GM10266 (cell line): ENCODE measurements around the gene UTP14A.

Experiments used
- DNase-seq: peaks from one replicate; pipeline ENCODE4 v3.0.0; 2012; ENCODE audit errors: extremely low spot score
- CTCF ChIP-seq: IDR thresholded peaks from 2 replicates; pipeline ENCODE4 v1.5.1; 2012; ENCODE audit warnings: mild to moderate bottlenecking, low read depth; ENCODE audit not compliant: control insufficient read depth, insufficient read depth; ENCODE audit errors: missing control alignments

Gene UTP14A

GRCh38 chrX:129953334-129953648 lies 47.3 kb downstream of the UTP14A start:
- DNase-seq = no peak
- no peak for TF ChIP-seq CTCF

- DNase-seq = no peak
- TF ChIP-seq CTCF = no peak
Observed at GRCh38 chrX:129953881-129954280, 47.9 kb downstream of the UTP14A start.

GRCh38 chrX:129954804-129955203 lies 48.8 kb downstream of the UTP14A start:
- no peak for DNase-seq
- TF ChIP-seq CTCF = no peak

GRCh38 chrX:129955682-129956081 lies 49.7 kb downstream of the UTP14A start:
- DNase-seq = no peak
- no peak for TF ChIP-seq CTCF

- DNase-seq = no peak
- no peak for TF ChIP-seq CTCF
Observed at GRCh38 chrX:129956145-129956544, 50.2 kb downstream of the UTP14A start.

- DNase-seq = no peak
- no peak for TF ChIP-seq CTCF
Observed at GRCh38 chrX:129956765-129957164, 50.8 kb downstream of the UTP14A start.

GRCh38 chrX:129957241-129958082 lies 51.5 kb downstream of the UTP14A start:
- peak; percentile 71 for DNase-seq
- TF ChIP-seq CTCF = no peak
